ENCODE measurements around the gene SH3GLB1. TPM values are rescaled to one million over a fixed set of nuclear protein-coding genes. Genes with fewer than 3 reads are reported as not detected.

Gene SH3GLB1
- total RNA-seq, 1 experiment from 2014 or later: 45.9 TPM

GRCh38 chr1:86706018-86706635 lies 1.8 kb downstream of the SH3GLB1 start:
- ChIA-PET POLR2A (ENCODE audit: low non-redundant PET) (no interaction called here), CTCF (interaction anchor here (1.2 kb wide), 1 partner anchor 36 kb away, joined by 3 read pairs; no protein-coding TSS in a partner anchor)
- H3K9me3 ChIP-seq (ENCODE audit: low read depth, low read length, poor library complexity, severe bottlenecking): no peaks in the 10 kb centered on the region
- no peaks in the 10 kb centered on the region for H3K36me3 ChIP-seq (ENCODE audit: insufficient read depth, low read length, poor library complexity, severe bottlenecking)
- peak overlapping the region; percentile 98 for H3K4me3 ChIP-seq (ENCODE audit: low read depth, low read length, poor library complexity, severe bottlenecking)
- H3K27ac ChIP-seq (ENCODE audit: low read depth, low read length, poor library complexity, severe bottlenecking): no peak overlapping the region
- intact Hi-C loops (cut with micrococcal nuclease; ENCODE audit: unreplicated experiment): loop anchor here (10.0 kb wide), 1 partner anchor 321 kb away; no protein-coding TSS in a partner anchor
- DNase-seq (ENCODE audit: low spot score): no peak
- peaks cover 14% of the 10 kb centered on the region for H3K4me1 ChIP-seq (ENCODE audit: insufficient read depth, low read length, poor library complexity, severe bottlenecking)
- H3K27me3 ChIP-seq (replicated peaks; ENCODE audit: insufficient read depth, low read depth, low read length, poor library complexity): no peaks in the 10 kb centered on the region
- TF ChIP-seq, protein P1, sequence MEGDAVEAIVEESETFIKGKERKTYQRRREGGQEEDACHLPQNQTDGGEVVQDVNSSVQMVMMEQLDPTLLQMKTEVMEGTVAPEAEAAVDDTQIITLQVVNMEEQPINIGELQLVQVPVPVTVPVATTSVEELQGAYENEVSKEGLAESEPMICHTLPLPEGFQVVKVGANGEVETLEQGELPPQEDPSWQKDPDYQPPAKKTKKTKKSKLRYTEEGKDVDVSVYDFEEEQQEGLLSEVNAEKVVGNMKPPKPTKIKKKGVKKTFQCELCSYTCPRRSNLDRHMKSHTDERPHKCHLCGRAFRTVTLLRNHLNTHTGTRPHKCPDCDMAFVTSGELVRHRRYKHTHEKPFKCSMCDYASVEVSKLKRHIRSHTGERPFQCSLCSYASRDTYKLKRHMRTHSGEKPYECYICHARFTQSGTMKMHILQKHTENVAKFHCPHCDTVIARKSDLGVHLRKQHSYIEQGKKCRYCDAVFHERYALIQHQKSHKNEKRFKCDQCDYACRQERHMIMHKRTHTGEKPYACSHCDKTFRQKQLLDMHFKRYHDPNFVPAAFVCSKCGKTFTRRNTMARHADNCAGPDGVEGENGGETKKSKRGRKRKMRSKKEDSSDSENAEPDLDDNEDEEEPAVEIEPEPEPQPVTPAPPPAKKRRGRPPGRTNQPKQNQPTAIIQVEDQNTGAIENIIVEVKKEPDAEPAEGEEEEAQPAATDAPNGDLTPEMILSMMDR (conservative IDR thresholded peaks at IDR 0.05; ENCODE audit: low read depth, low read length): no peak
- no peak for TF ChIP-seq EZH2 (IDR thresholded peaks at IDR 0.05; ENCODE audit: borderline replicate concordance, low read depth, low read length, poor library complexity, severe bottlenecking)
- BruUV-seq (replicated peaks): no TSS peak

- H3K27me3 ChIP-seq (replicated peaks; ENCODE audit: insufficient read depth, low read depth, low read length, poor library complexity): no peaks in the 10 kb centered on the region
- H3K4me1 ChIP-seq (ENCODE audit: insufficient read depth, low read length, poor library complexity, severe bottlenecking): peaks cover 18% of the 10 kb centered on the region
- ChIA-PET CTCF (no interaction called here), POLR2A (ENCODE audit: low non-redundant PET) (interaction anchor here (0.6 kb wide), 1 partner anchor 873 kb away, joined by 4 read pairs; no protein-coding TSS in a partner anchor)
- no peaks in the 10 kb centered on the region for H3K9me3 ChIP-seq (ENCODE audit: low read depth, low read length, poor library complexity, severe bottlenecking)
- no peak overlapping the region for H3K4me3 ChIP-seq (ENCODE audit: low read depth, low read length, poor library complexity, severe bottlenecking)
- no peak for DNase-seq (ENCODE audit: low spot score)
- H3K27ac ChIP-seq (ENCODE audit: low read depth, low read length, poor library complexity, severe bottlenecking): no peak overlapping the region
- TF ChIP-seq, protein P1 (conservative IDR thresholded peaks at IDR 0.05; ENCODE audit: low read depth, low read length): no peak
- intact Hi-C loops (cut with micrococcal nuclease; ENCODE audit: unreplicated experiment): loop anchor here (10.0 kb wide), 1 partner anchor 324 kb away; no protein-coding TSS in a partner anchor
- BruUV-seq (replicated peaks): no TSS peak
- no peaks in the 10 kb centered on the region for H3K36me3 ChIP-seq (ENCODE audit: insufficient read depth, low read length, poor library complexity, severe bottlenecking)
Measured at GRCh38 chr1:86708920-86709319, 4.5 kb downstream of the SH3GLB1 start.

GRCh38 chr1:86712088-86712860 lies 7.9 kb downstream of the SH3GLB1 start:
- TF ChIP-seq EZH2 (IDR thresholded peaks at IDR 0.05; ENCODE audit: borderline replicate concordance, low read depth, low read length, poor library complexity, severe bottlenecking): no peak
- TF ChIP-seq, protein P1 (conservative IDR thresholded peaks at IDR 0.05; ENCODE audit: low read depth, low read length): no peak
- Histone ChIP-seq H3K36me3 (ENCODE audit: insufficient read depth, low read length, poor library complexity, severe bottlenecking) (no peaks in the 10 kb centered on the region), H3K27ac (ENCODE audit: low read depth, low read length, poor library complexity, severe bottlenecking) (no peak overlapping the region), H3K4me1 (ENCODE audit: insufficient read depth, low read length, poor library complexity, severe bottlenecking) (peaks cover 3% of the 10 kb centered on the region), H3K27me3 (replicated peaks; ENCODE audit: insufficient read depth, low read depth, low read length, poor library complexity) (no peaks in the 10 kb centered on the region), H3K9me3 (ENCODE audit: low read depth, low read length, poor library complexity, severe bottlenecking) (no peaks in the 10 kb centered on the region), H3K4me3 (ENCODE audit: low read depth, low read length, poor library complexity, severe bottlenecking) (no peak overlapping the region)
- intact Hi-C loops (cut with micrococcal nuclease; ENCODE audit: unreplicated experiment): no loop called here
- POLR2A ChIA-PET (ENCODE audit: low non-redundant PET): no interaction called here
- CTCF ChIA-PET: no interaction called here
- DNase-seq (ENCODE audit: low spot score): no peak
- BruUV-seq (replicated peaks): no TSS peak
